ENCODE data around the gene TSLP. TPM values are rescaled to one million over a fixed set of nuclear protein-coding genes. Genes with fewer than 3 reads are reported as not detected.

TSLP gene
- total RNA-seq, 1 donor from 2014 or later = 1.3 TPM

- H3K4me1 ChIP-seq = no peaks in the 10 kb centered on the region
- ATAC-seq = no peak
- no peaks in the 10 kb centered on the region for H3K36me3 ChIP-seq
- intact Hi-C loops (cut with DNase I) = no loop called here
- no peak for DNase-seq
- H3K27me3 ChIP-seq (ENCODE audit: low read depth) = no peaks in the 10 kb centered on the region
- no peaks in the 10 kb centered on the region for H3K9me3 ChIP-seq
- H3K27ac ChIP-seq = no peak overlapping the region
- no peak for TF ChIP-seq CTCF (IDR thresholded peaks at IDR 0.05)
- no peak overlapping the region for H3K4me3 ChIP-seq
These were observed 11.3 kb upstream of the TSLP start for GRCh38 chr5:111060169-111060568.

GRCh38 chr5:111061618-111062017 is 9.9 kb upstream of the TSLP start:
- intact Hi-C loops (cut with DNase I) = no loop called here
- no peak overlapping the region for H3K27ac ChIP-seq
- H3K4me1 ChIP-seq = no peaks in the 10 kb centered on the region
- DNase-seq = no peak
- no peak overlapping the region for H3K4me3 ChIP-seq
- no peaks in the 10 kb centered on the region for H3K27me3 ChIP-seq (ENCODE audit: low read depth)
- no peaks in the 10 kb centered on the region for H3K36me3 ChIP-seq
- ATAC-seq = no peak
- no peak for TF ChIP-seq CTCF (IDR thresholded peaks at IDR 0.05)
- H3K9me3 ChIP-seq = no peaks in the 10 kb centered on the region

- ATAC-seq (no peak), DNase-seq (no peak)
- H3K36me3 ChIP-seq = no peaks in the 10 kb centered on the region
- TF ChIP-seq CTCF (IDR thresholded peaks at IDR 0.05) = peak; percentile 28
- intact Hi-C loops (cut with DNase I) = no loop called here
- no peak overlapping the region for H3K27ac ChIP-seq
- H3K27me3 ChIP-seq (ENCODE audit: low read depth) = no peaks in the 10 kb centered on the region
- H3K4me1 ChIP-seq = no peaks in the 10 kb centered on the region
- no peaks in the 10 kb centered on the region for H3K9me3 ChIP-seq
- no peak overlapping the region for H3K4me3 ChIP-seq
These were observed 7.7 kb upstream of the TSLP start for GRCh38 chr5:111063709-111064322.

GRCh38 chr5:111066261-111066938 is 5.1 kb upstream of the TSLP start:
- intact Hi-C loops (cut with DNase I) = no loop called here
- ATAC-seq (no peak), DNase-seq (no peak)
- TF ChIP-seq CTCF (IDR thresholded peaks at IDR 0.05) = no peak
- peaks cover 8% of the 10 kb centered on the region for H3K4me1 ChIP-seq
- no peak overlapping the region for H3K27ac ChIP-seq
- no peaks in the 10 kb centered on the region for H3K9me3 ChIP-seq
- H3K36me3 ChIP-seq = no peaks in the 10 kb centered on the region
- H3K4me3 ChIP-seq = no peak overlapping the region
- H3K27me3 ChIP-seq (ENCODE audit: low read depth) = no peaks in the 10 kb centered on the region

- Histone ChIP-seq H3K4me1 (peaks cover 8% of the 10 kb centered on the region), H3K9me3 (no peaks in the 10 kb centered on the region), H3K27me3 (ENCODE audit: low read depth) (no peaks in the 10 kb centered on the region), H3K36me3 (no peaks in the 10 kb centered on the region), H3K4me3 (no peak overlapping the region), H3K27ac (no peak overlapping the region)
- no peak for TF ChIP-seq CTCF (IDR thresholded peaks at IDR 0.05)
- DNase-seq (no peak), ATAC-seq (no peak)
- intact Hi-C loops (cut with DNase I) = no loop called here
These were observed 3.3 kb upstream of the TSLP start for GRCh38 chr5:111068213-111068612.

All from lower lobe of right lung (tissue), 2 donors.